H1 (cell line): Measurements from ENCODE around the gene HOMER2. TPM values are rescaled to one million over a fixed set of nuclear protein-coding genes. Genes with fewer than 3 reads are reported as not detected.

Experiments used
- GABPA ChIP-seq: IDR thresholded peaks from 2 replicates; pipeline ENCODE4 v1.6.1; 2011; ENCODE audit warnings: mild to moderate bottlenecking, low read length, moderate library complexity, borderline replicate concordance; ENCODE audit not compliant: insufficient read depth
- JUN ChIP-seq: IDR thresholded peaks from 2 replicates; pipeline ENCODE4 v1.6.1; 2011; ENCODE audit warnings: low read depth, mild to moderate bottlenecking, improper control_type of control experiment, low read length
- polyA plus RNA-seq, 7 experiments: library from polyadenylated mRNA; depleted of rRNA in 3 of 7; stranded (reverse) in 5 of 7; unstranded in 2 of 7; fragments of >200 nt in 5 of 7; fragments of 200-250 nt in 2 of 7; gene quantifications; 1 replicate in 5 of 7; 2 replicates in 1 of 7; 4 replicates in 1 of 7; pipeline versions ENCODE4 v1.2.1 to v1.2.3, GENCODE V29; 2011 to 2013; ENCODE audit warnings: missing spikeins in 2 of 7, mixed read lengths in 2 of 7
- total RNA-seq: library from RNA; stranded (reverse); fragmentation: NEBNext Ultra II Directional; extraction: Animal tissue kit (Norgen Biotek cat#: 25700); gene quantifications from 2 replicates; pipeline ENCODE4 v1.2.1, GENCODE V29; 2021

The HOMER2 gene
- total and polyA plus RNA-seq, 2 of the 8 experiments (the other 6 are each of a cell fraction or from before 2014, with no cell fraction given): 12.5 to 27.6 TPM

GRCh38 chr15:82918162-82918561 is 34.4 kb downstream of the HOMER2 start (continued):
- TF ChIP-seq GABPA (no peak), JUN (no peak)
